ENCODE data around the gene SRGAP2C.
"Not testable (repeated sequence)": the region's sequence is repeated elsewhere in the genome, so short reads cannot be mapped to it uniquely, and the experiment has no call there.

DNA sequence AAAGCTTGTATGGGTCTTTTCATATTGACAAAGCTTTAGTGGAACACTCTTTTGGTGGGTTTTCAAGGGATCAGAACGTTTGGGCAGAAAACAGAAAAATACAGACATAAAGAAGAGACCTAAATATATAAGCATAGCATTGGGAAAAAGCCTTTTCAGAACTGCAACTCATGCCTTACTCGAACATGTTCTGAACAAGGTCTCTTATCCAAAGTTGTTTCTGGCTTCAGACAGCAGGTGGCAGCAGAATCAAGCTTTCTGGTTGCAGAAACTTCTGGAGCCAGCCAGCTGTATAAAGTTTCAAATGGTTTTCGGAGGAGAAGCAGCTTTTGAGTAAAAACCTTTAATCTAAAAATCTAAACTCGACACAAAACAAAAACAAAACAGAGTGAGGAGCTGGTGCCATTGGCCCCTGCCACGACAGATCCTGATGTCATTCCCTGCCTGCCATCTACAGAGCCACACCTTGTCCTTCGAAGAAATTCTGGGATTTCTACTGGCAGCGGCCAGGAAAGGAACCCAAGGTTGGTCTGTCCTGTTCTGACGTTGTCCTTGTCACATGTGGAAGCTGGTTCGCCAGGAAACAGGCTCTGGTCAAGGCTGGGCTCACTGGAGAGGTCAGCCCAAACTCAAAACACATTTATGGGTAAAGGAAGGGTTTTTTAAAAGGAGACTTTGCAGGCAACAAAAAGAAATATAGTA lies 36.1 kb upstream of the SRGAP2C start:
- not testable (repeated sequence) for TF ChIP-seq POLR2A (IDR thresholded peaks at IDR 0.05)
- TF ChIP-seq, protein P1, sequence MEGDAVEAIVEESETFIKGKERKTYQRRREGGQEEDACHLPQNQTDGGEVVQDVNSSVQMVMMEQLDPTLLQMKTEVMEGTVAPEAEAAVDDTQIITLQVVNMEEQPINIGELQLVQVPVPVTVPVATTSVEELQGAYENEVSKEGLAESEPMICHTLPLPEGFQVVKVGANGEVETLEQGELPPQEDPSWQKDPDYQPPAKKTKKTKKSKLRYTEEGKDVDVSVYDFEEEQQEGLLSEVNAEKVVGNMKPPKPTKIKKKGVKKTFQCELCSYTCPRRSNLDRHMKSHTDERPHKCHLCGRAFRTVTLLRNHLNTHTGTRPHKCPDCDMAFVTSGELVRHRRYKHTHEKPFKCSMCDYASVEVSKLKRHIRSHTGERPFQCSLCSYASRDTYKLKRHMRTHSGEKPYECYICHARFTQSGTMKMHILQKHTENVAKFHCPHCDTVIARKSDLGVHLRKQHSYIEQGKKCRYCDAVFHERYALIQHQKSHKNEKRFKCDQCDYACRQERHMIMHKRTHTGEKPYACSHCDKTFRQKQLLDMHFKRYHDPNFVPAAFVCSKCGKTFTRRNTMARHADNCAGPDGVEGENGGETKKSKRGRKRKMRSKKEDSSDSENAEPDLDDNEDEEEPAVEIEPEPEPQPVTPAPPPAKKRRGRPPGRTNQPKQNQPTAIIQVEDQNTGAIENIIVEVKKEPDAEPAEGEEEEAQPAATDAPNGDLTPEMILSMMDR (IDR thresholded peaks at IDR 0.05 in 4 of 5, conservative IDR thresholded peaks at IDR 0.05 in 1 of 5): peak in 2 of 5 experiments; percentile 15 to 22

Data from gastrocnemius medialis (tissue), 4 donors.